Measurements from ENCODE around the gene MRPL41.

The MRPL41 gene

DNA sequence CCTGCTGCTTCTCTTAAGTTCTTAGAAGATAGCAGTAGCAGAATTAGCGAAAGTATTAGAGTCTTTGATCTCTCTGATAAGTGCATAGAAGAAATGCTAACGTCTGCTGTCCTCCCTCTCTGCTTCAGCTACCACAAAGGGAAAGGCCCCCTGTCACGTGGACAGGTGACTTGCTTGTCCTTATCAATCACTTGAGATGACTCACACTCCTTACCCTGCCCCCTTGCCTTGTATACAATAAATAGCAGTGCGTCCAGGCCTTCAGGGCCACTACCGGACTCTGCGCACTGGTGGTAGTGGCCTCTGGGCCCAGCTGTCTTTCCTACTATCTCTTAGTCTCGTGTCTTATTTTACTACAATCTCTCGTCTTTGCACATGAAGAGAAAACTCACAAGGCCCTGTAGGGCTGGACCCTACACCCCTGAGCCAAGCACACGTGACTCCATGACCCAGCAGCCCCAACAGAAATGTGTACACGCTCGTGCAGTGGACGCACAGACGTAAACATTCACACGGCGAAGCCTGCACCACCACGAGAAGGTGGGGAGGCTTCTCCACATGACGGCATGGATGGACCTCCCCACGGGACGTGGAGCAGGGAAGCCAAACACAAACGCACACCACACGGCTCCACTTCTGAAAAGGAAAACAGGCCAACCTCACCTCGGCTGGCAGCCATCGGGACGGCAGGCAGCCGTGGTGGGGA lies 39.8 kb upstream of the MRPL41 start:
- TF ChIP-seq, protein P1, sequence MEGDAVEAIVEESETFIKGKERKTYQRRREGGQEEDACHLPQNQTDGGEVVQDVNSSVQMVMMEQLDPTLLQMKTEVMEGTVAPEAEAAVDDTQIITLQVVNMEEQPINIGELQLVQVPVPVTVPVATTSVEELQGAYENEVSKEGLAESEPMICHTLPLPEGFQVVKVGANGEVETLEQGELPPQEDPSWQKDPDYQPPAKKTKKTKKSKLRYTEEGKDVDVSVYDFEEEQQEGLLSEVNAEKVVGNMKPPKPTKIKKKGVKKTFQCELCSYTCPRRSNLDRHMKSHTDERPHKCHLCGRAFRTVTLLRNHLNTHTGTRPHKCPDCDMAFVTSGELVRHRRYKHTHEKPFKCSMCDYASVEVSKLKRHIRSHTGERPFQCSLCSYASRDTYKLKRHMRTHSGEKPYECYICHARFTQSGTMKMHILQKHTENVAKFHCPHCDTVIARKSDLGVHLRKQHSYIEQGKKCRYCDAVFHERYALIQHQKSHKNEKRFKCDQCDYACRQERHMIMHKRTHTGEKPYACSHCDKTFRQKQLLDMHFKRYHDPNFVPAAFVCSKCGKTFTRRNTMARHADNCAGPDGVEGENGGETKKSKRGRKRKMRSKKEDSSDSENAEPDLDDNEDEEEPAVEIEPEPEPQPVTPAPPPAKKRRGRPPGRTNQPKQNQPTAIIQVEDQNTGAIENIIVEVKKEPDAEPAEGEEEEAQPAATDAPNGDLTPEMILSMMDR (IDR thresholded peaks at IDR 0.05), result no peak

DNA sequence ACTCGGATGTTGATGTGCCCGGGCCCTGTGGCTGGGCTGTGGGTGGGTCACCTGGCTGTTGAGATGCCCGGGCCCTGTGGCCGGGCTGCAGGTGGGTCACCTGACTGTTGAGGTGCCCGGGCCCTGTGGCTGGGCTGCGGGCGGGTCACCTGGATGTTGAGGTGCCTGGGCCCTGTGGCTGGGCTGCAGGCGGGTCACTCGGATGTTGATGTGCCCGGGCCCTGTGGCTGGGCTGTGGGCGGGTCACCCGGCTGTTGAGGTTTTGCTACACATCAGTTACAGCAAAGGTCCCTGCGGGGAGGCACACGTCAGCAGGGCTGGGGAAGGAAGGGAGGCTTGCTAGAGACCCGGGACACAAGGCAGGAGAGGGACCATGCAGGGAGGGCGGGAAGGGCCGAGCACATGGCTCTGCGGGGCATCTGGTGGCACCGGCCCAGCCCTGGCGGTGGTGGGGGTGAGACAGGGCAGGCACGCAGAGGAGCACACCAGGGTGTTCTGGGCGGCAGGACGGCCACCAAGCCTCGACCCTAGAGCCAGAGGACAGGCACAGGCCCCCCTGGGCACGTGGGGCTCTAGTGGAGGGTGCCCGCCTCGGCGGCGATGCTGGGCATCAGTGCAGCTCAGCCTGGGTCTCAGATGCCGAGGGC lies 36.9 kb upstream of the MRPL41 start:
- TF ChIP-seq, protein P1 (IDR thresholded peaks at IDR 0.05), result no peak

DNA sequence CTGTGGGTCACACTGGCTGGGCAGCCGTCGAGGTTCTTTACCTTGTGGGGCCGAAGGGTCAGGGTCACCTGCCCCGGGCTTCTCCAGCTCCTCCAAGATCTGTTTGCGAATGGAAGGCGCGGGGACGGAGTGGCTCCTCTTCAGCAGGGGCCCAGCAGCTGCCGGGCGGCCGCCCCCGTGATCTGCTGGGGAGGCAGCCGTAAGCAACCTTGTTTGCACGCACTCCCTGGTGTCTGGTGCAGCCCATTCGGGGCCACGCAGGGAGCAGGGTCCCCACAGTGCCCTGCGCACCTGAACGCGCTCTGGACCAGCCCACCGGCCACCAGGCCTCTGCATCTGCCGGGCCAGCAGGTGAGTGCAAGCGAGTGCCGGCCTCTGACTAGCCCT lies 36.3 kb upstream of the MRPL41 start:
- TF ChIP-seq, protein P1 (IDR thresholded peaks at IDR 0.05), result no peak

DNA sequence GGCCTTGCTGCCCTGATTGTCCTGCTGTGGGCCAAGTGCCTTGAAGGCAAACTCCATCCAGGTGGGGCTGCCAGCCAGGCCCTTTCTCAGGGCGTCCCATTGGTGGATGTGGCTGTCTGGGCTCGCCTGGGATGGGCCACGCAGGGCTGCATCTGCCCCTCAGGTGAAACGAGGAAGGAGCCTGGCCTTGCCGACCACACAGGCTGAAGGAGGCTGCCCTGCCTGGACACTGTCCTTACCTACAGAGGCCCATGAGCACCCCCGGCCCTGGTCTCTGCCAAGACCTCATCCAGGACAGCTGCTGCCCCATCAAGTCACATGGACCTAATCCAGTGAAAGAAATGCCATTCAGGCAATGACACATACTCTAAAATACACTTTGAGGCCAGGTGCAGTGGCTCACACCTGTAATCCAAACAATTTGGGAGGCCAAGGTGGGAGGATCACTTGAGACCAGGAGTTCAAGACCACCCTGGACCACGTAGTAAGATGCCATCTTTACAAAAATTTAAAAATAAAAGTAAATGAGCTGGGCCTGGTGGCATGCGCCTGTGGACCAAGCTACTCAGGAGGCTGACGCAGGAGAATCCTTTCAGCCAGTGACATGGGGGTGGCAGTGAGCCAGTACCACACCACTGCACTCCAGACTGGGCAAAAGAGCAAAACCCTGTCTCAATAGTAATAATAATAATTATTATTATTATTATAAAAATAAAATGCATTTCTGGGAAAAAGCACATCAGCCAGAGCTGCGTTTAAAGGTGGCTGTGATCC lies 35.3 kb upstream of the MRPL41 start:
- TF ChIP-seq, protein P1 (IDR thresholded peaks at IDR 0.05), result no peak

DNA sequence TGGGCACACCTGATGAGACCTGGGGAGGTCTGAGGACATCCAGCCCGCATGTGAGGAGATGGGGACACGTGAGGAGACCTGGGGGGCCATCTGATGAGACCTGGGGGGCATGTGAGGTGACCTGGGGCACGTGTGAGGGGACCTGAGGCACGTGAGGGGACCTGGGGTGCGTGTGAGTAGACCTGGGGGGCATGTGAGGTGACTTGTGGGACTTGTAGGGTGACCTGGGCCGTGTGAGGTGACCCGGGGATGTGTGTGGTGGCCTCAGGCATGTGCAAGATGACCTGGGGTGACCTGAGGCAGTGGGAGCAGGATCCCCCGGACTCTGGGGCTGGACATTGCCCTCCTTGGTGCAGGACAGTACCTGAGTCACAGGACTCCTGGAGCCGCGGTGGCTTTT lies 32.1 kb upstream of the MRPL41 start:
- TF ChIP-seq, protein P1 (IDR thresholded peaks at IDR 0.05), result no peak

DNA sequence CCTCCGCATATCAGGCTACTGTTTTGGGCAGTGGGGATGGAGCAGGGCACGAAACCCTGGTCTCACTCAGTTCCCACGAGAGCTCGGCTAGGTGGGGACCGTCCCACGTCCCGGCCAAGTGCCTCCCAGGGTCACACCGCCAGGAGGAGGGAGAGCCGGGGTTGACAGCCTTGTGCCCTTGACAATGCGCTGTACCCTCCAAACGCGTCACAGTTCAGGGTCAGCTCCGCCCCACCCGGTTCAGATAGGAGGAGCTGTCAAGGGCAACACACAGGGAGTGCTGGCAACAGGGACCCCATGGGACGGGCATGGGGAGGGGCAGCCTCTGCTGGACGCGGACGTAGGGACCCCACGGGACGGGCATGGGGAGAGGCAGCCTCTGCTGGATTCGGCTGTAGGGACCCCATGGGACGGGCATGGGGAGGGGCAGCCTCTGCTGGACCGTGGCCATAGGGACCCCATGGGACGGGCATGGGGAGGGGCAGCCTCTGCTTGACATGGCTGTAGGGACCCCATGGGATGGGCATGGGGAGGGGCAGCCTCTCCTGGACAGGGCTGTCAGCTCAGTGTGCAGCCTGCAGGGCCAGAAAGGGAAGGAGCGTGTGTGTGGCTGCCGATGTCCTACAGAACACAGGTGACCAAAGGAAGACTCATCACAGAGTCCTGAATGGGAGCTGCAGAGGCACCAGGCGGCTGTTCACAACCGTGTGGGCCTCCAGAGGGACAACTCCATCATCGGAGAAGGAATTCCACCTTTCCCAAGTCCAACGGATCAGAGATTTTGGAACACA lies 30.9 kb upstream of the MRPL41 start:
- TF ChIP-seq, protein P1 (IDR thresholded peaks at IDR 0.05), result no peak

DNA sequence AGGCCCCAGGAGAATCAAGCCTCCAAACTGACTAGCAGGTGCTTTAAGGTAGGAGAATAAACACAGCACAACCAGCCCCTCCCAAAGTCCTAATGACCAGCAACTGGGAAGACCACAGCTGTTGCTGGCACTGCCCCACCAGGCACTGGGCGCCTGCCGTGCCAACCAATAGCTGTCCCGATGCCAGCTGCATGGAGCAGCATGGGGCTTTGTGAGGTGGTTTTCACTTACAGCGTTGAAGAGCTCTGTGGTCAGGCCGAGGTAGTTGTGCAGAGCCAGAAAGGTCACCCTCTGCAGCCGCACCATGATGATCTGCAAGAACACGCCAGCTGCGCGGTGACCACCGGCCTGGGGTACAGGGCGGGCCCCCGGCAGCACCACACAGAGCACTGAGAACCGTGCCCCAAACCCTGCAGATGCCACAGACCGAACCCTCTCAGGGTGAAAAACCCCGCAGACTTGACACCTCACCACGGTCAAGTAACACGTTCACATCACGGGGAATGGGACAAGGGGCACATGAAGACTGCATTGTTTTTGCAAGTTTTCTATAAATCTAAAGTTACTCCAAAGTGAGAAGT lies 30.2 kb upstream of the MRPL41 start:
- TF ChIP-seq, protein P1 (IDR thresholded peaks at IDR 0.05), result no peak

Measured in LNCAP (cell line).